Fibroblast of skin of abdomen (primary cell): ENCODE results near the gene CEACAM4.
"Not testable (repeated sequence)": the region's sequence is repeated elsewhere in the genome, so short reads cannot be mapped to it uniquely, and the experiment has no call there.

ENCODE experiments used
- DNase-seq: peaks from one replicate; pipeline ENCODE4 v3.0.0-alpha.2; 2013

Gene CEACAM4

DNA sequence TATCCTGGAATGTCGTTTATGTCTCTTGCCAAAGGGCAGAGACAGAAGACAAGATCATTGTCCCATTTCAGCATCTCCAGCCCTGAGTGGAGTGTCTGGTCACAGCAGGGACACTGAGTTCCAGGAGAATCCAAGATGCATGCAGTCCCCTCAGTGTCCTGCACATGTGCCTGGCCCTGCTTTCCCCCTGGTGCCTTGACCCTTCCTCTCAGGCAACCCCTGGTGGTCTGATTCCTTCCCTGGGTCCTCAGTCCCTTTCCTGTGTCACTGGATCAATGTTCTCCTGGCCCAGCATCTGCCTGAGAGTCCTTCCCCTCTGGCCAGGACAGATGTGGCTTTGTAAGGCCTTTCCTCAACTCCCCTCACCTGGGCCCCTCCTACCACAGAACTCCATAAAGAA, 41.9 kb downstream of the CEACAM4 start:
- no peak for DNase-seq

DNA sequence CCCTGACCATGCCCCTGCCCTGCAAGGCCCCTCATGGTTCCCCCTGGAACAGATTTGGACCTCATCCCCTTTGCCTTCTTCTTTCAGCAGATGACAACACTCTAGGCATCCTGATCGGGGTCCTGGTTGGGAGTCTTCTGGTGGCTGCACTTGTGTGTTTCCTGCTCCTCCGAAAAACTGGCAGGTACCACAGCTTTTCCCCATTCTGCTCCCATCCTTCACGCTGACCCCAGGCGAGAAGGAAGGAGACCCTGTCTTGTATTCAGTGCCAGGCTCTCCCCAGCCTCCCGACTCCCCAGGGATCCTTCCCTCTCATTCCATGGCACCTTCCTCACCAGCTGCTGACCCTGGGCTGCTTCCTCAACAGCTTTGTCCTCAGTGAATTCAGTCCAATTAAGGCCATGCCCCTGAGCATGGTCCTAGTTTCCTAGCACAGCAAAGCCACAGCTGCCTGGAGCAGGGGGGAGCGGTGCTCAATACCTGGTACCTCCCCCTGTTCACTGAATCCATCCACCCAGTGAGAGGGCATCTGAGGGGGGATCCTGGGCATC, 42.5 kb downstream of the CEACAM4 start:
- no peak for DNase-seq

DNA sequence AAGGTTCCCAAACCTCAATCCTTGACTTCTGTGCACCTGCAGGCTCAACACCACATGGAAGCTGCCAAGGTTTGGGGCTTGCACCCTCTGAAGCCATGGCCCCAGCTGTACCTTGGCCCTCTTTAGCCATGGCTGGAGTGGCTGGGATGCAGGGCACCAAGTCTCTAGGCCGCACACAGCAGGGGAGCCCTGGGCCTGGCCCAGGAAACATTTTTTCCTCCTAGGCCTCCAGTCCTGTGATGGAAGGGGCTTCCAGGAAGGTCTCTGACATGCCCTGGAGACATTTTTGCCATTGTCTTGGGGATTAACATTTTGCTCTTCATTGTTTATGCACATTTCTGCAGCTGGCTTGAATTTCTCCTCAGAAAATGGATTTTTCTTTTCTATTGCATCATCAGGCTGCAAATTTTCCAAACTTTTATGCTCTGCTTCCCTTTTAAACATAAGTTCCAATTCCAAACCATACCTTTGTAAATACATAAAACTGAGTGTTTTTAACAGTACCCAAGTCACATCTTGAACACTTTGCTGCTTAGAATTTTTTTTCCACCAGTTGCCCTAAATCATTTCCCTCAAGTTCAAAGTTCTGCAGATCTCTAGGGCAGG, 44.2 kb downstream of the CEACAM4 start:
- not testable (repeated sequence) for DNase-seq

DNA sequence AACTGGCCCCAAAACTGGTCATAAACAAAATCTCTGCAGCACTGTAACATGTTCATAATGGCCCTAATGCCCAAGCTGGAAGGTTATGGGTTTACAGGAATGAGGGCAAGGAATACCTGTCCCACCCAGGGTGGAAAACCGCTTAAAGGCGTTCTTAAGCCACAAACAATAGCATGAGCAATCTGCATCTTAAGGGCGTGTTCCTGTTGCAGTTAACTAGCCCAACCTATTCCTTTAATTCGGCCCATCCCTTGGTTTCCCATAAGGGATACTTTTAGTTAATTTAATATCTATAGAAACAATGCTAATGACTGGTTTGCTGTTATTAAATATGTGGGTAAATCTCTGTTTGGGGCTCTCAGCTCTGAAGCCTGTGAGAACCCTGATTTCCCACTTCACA, 45.8 kb downstream of the CEACAM4 start:
- DNase-seq, result not testable (repeated sequence)

DNA sequence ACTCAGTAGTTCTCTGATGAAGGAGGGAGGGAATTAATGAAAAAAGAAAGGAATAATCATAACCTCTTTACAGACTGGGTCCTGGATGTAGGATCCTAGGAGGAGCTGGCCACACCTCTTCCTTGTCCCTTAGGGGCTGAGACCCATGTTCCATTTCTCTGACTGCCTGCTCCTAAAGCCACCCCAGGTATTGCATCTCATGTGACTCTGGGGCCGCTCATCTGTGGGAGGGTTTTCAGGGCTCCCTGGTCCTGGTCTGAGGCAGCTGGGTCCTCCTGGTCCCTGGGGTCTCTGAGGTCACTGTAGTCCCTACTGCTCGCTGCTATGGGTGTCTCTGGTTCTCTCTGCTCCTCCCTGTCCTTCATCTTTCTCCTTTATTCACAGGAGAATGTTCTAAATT, 48.0 kb downstream of the CEACAM4 start:
- no peak for DNase-seq

DNA sequence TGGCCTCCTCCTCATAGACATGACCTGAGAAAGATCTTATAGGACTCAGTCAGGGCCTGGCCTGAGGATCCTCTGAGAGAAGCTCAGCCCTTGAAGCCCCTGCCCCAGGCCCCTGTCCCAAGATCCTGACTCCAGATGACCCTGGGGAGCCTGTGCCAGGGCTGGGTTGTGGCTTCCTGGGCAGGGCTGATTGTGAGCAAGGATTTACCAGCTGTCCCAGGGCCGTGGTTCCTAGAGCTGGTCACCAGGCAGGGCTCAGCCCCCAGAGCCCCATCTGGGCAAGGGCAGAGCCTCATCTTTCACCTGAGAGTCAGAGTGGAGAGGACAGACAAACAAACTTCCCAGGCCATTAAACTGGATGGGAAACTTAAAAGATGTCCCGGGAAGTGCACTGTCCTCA, 49.0 kb downstream of the CEACAM4 start:
- DNase-seq, result no peak

DNA sequence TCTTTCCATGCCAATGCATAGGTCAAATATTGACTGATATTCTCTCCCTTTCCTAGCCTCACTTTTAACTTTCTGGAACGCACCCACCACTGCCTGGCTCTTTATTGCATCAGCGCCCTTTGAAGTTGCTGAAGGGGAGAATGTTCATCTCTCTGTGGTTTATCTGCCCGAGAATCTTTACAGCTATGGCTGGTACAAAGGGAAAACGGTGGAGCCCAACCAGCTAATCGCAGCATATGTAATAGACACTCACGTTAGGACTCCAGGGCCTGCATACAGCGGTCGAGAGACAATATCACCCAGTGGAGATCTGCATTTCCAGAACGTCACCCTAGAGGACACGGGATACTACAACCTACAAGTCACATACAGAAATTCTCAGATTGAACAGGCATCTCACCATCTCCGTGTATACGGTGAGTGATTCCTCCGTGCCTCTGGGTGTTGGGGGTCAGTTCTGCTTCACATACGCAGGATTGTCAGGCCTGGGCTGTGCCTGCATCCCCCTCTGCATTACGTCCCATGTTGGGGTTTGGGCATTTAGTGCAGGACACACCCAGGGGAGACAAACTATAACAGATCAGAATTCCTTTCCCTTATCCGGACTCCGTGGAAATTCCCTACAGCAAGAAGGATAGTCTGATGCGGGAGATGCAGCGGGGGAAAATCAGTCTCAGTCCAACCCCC, 49.6 kb downstream of the CEACAM4 start:
- DNase-seq, result no peak

DNA sequence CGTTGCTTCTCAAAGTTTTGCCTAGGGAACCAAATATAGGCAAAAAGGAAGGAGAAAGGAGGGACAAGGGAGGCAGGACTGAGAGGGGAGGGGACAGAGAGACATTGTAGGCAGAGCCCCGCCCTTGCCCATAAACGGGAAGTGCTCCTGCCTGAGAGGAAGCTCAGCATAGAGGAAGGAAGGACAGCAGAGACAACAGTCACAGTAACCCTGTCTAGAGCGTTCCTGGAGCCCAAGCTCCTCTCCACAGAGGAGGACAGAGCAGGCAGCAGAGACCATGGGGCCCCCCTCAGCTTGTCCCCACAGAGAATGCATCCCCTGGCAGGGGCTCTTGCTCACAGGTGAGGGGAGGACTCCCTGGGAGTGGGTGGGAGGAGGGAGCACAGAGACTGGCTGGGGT, 50.9 kb downstream of the CEACAM4 start, which contains the start of gene CEACAM21:
Gene CEACAM21, plus strand, starts transcription at position 169 of the 400 bp plus-strand sequence. Its CDS starts 109 bp downstream, at position 278.
- no peak for DNase-seq

DNA sequence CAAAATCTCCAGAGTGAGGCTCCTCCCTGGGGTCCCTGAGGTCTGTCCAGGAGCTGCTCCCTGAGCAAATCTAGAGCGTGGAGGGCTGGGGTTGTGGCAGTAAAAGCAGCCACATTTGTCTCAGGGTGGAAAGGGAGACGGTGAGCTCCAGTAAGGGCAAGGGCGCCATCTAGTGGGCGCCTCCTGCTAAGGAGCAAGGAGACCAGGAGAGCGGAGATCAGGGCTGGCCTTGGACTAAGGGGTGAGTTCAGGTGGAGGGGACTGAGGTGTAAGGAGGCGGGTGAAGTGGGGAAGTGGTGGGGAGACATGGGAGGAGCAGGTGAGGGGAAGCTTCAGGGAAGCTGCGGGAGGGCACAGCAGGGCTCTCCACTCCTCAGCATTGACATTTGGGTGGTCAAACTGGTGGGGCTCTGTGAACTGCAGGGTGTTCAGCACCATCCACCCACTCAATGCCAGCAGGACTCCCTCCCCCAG, 56.2 kb downstream of the CEACAM4 start:
- DNase-seq, result peak; percentile 56

DNA sequence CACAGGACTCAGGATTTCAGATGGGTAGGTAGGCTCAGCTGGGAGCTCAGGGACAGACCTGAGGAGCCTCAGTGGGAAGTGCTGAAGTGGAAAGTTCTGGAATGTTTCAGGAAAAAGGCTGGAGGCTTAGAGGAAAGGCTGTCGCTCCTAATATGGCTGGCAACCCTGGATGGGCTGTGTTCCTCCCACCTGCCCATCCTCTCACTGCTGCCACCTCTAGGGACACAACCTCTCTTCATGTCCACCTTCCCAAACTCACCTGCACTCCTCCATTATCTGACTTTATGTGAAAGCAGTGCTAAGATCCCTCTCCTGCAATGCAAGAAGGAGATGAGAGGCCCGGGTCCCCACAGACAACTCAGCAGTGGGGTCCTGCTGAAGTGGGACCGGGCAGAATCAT, 56.7 kb downstream of the CEACAM4 start:
- no peak for DNase-seq

DNA sequence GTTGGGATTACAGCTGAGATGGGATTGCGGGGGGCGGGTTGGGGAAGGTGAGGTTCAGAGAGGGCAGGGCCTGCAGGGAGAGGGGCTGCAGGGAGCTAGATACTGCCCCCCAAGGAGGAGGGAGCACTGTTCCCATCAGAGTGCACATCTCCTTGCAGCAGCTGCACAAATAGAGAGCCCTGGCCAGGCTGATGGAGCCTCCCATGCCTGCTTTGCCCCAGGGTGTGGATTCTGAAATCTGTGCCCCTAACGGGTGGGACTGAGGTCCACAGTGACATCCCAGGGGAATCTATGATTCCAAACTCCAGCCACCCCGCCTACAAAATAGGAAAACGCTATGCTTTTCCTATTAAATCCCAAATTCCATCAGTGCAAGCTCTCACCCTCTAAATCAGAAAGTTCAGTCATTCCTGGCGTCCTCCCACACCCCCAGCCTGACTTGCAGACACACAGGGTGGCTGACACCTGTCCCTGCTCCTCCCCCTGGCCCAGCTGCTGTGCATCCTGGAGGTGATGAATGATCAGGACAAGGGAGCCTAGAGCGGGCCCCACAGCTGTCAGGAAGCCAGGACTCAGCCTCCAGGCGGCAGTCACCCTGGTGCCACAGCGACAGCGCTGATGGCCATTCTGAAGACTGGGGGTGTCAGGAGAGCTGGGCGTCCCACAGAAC, 57.3 kb downstream of the CEACAM4 start:
- no peak for DNase-seq
